ENCODE measurements around the gene CLCN1. TPM values are rescaled to one million over a fixed set of nuclear protein-coding genes. Genes with fewer than 3 reads are reported as not detected.
A peak's percentile ranks its signal among the peaks of the same experiment; 100 is the strongest.

The CLCN1 gene
- total RNA-seq, 1 experiment from 2014 or later, result 0.13 TPM

- no peak for DNase-seq
- Histone ChIP-seq H4K8ac (replicated peaks; ENCODE audit: insufficient read length, low read depth, low read length) (no peak overlapping the region), H2BK5ac (ENCODE audit: insufficient read length, low read length) (no peak overlapping the region), H4K20me1 (ENCODE audit: control insufficient read depth, insufficient read depth, insufficient read length) (no peaks in the 10 kb centered on the region), H3K9ac (ENCODE audit: extremely low read depth, insufficient read length, low read length) (no peak overlapping the region), H2BK20ac (ENCODE audit: low read depth, low read length, poor library complexity, severe bottlenecking) (no peak overlapping the region), H2AK5ac (ENCODE audit: insufficient read length, low read length) (no peak overlapping the region), H2AFZ (ENCODE audit: low read length) (no peak overlapping the region), H3K27me3 (ENCODE audit: insufficient read depth, low read length) (no peaks in the 10 kb centered on the region), H3K4me2 (ENCODE audit: insufficient read depth, insufficient read length, low read length) (no peak overlapping the region), H3K18ac (ENCODE audit: insufficient read length, low read depth, low read length) (no peak overlapping the region), H2BK15ac (ENCODE audit: low read depth, low read length) (no peak overlapping the region), H3K23ac (ENCODE audit: insufficient read length, low read depth, low read length) (no peak overlapping the region), H3K56ac (ENCODE audit: insufficient read length, low read depth, low read length) (no peak overlapping the region), H3K23me2 (ENCODE audit: insufficient read length, low read depth, low read length, poor library complexity, severe bottlenecking) (no peaks in the 10 kb centered on the region), H3K79me2 (ENCODE audit: insufficient read depth, low read length) (no peaks in the 10 kb centered on the region), H3K14ac (ENCODE audit: insufficient read depth, low read length) (no peak overlapping the region; the same call in 1 of the 2 replicates), H3K9me3 (ENCODE audit: control insufficient read depth, low read depth, low read length) (no peaks in the 10 kb centered on the region), H3K4ac (ENCODE audit: low read depth, low read length) (no peak overlapping the region), H2BK12ac (ENCODE audit: insufficient read length, low read depth, low read length) (no peak overlapping the region), H4K91ac (ENCODE audit: insufficient read length, low read depth, low read length) (no peak overlapping the region), H4K5ac (ENCODE audit: insufficient read length, low read depth, low read length) (no peak overlapping the region), H3K27ac (ENCODE audit: insufficient read length, low read depth, low read length) (no peak overlapping the region), H3T11ph (ENCODE audit: low read length) (no peak overlapping the region), H3K79me1 (ENCODE audit: insufficient read depth, low read depth, low read length, poor library complexity, severe bottlenecking) (no peaks in the 10 kb centered on the region), H2BK120ac (ENCODE audit: low read depth, low read length, poor library complexity, severe bottlenecking) (no peak overlapping the region), H3K4me1 (ENCODE audit: insufficient read depth, low read length) (no peaks in the 10 kb centered on the region)
- no CpG with 5 or more reads among the region's 16 CpGs for WGBS (ENCODE audit: extremely low coverage, insufficient read length, low lambda C conversion rate)
- peak; percentile 38; the same call in 2 of the 3 replicates for TF ChIP-seq CTCF (conservative IDR thresholded peaks at IDR 0.05)
- peaks cover 22 to 27% of the 10 kb centered on the region in 2 experiments for H3K4me1 Mint-ChIP-seq
- H3K27me3 Mint-ChIP-seq (ENCODE audit: low read depth), result peaks cover 9% of the 10 kb centered on the region
- H3K9me3 Mint-ChIP-seq, result no peaks in the 10 kb centered on the region
- H3K27ac Mint-ChIP-seq, result peak overlapping the region; percentile 28 to 91 (median 44); a peak in 3 of 7 replicates
- peaks cover 30 to 64% (median 46%) of the 10 kb centered on the region in 3 experiments for H3K36me3 Mint-ChIP-seq (ENCODE audit: insufficient read depth in 1 of 3, low read depth in 3 of 3)
- no peak overlapping the region for H3K4me3 Mint-ChIP-seq
Observed at GRCh38 chr7:143355450-143356385, 39.8 kb downstream of the CLCN1 start.
